Neural cell (in vitro differentiated cells): ENCODE measurements around the gene NT5E.

Experiments
- EP300 ChIP-seq: fragments of 450-650 bp; conservative IDR thresholded peaks from 2 replicates; pipeline ENCODE4 v1.6.1; 2014; ENCODE audit warnings: antibody characterized with exemption, mild to moderate bottlenecking, moderate library complexity; ENCODE audit not compliant: poor library complexity, severe bottlenecking
- EZH2 ChIP-seq: fragments of 200-600, 300-800 bp; shearing (Covaris generic), sonication (generic); IDR thresholded peaks from 2 replicates; pipeline ENCODE4 v1.6.1; 2014; ENCODE audit warnings: antibody characterized with exemption, low read length, borderline replicate concordance, mild to moderate bottlenecking; ENCODE audit not compliant: insufficient read depth, poor library complexity, severe bottlenecking
- POLR2AphosphoS5 ChIP-seq: IDR thresholded peaks from 2 replicates; pipeline ENCODE4 v1.6.1; 2012
- RAD21 ChIP-seq: fragments of 450-650 bp; conservative IDR thresholded peaks from 2 replicates; pipeline ENCODE4 v1.6.1; 2014; ENCODE audit warnings: antibody characterized with exemption, mild to moderate bottlenecking, moderate library complexity
- TF ChIP-seq, protein P1 (sequence below): fragments of 450-650 bp; IDR thresholded peaks from 2 replicates; pipeline ENCODE4 v1.5.1; 2014; ENCODE audit warnings: antibody characterized with exemption, mild to moderate bottlenecking, moderate library complexity; ENCODE audit not compliant: poor library complexity, severe bottlenecking

DNA sequence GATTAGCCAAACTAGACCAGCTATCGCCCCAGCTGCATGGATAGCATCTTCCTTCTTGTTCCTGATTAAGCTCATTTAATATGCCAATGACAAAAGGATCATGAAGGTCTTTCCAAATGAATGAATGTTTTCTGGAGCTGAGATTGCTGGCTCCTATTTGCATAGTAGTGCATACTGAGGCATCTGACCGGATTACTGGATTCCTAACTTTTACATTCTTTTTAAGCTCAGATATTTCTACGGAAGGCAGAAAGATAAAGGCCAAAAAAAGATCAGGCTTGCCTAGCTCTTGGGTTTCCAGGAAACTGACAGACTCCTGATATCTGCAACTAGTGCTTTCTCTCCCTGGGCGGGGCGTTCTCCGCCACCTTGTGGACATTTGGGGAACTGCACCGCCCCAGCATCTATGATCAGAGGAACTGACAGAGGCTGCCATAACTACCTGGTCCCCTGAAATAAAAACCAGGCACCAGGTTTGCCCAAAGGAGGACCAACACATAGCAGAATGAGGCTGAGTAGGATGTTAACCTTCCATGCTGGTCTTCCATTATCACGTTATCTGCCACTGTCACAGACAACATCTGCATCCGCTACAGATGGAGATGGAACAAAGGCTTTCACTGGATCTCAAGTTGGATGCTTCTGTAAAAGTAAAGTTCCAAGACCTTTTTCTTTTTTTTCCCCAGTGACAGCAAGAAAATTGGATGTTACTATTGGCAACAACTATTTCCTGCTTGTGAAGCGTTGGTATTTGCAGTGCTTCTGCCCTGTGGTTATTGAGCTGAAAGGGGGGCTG, 33.2 kb downstream of the NT5E start:
- TF ChIP-seq POLR2AphosphoS5: no peak
- TF ChIP-seq, protein P1, sequence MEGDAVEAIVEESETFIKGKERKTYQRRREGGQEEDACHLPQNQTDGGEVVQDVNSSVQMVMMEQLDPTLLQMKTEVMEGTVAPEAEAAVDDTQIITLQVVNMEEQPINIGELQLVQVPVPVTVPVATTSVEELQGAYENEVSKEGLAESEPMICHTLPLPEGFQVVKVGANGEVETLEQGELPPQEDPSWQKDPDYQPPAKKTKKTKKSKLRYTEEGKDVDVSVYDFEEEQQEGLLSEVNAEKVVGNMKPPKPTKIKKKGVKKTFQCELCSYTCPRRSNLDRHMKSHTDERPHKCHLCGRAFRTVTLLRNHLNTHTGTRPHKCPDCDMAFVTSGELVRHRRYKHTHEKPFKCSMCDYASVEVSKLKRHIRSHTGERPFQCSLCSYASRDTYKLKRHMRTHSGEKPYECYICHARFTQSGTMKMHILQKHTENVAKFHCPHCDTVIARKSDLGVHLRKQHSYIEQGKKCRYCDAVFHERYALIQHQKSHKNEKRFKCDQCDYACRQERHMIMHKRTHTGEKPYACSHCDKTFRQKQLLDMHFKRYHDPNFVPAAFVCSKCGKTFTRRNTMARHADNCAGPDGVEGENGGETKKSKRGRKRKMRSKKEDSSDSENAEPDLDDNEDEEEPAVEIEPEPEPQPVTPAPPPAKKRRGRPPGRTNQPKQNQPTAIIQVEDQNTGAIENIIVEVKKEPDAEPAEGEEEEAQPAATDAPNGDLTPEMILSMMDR: peak; percentile 80
- TF ChIP-seq EZH2: no peak
- TF ChIP-seq RAD21: peak; percentile 64
- no peak for TF ChIP-seq EP300
